ENCODE measurements around the gene PRKD3. TPM values are rescaled to one million over a fixed set of nuclear protein-coding genes. Genes with fewer than 3 reads are reported as not detected.
A peak's percentile ranks its signal among the peaks of the same experiment; 100 is the strongest.

PRKD3 gene
- total and polyA plus RNA-seq, 2 of the 13 experiments (the other 11 are each of a cell fraction or from before 2014, with no cell fraction given) = 11.6 to 38.4 TPM

DNA sequence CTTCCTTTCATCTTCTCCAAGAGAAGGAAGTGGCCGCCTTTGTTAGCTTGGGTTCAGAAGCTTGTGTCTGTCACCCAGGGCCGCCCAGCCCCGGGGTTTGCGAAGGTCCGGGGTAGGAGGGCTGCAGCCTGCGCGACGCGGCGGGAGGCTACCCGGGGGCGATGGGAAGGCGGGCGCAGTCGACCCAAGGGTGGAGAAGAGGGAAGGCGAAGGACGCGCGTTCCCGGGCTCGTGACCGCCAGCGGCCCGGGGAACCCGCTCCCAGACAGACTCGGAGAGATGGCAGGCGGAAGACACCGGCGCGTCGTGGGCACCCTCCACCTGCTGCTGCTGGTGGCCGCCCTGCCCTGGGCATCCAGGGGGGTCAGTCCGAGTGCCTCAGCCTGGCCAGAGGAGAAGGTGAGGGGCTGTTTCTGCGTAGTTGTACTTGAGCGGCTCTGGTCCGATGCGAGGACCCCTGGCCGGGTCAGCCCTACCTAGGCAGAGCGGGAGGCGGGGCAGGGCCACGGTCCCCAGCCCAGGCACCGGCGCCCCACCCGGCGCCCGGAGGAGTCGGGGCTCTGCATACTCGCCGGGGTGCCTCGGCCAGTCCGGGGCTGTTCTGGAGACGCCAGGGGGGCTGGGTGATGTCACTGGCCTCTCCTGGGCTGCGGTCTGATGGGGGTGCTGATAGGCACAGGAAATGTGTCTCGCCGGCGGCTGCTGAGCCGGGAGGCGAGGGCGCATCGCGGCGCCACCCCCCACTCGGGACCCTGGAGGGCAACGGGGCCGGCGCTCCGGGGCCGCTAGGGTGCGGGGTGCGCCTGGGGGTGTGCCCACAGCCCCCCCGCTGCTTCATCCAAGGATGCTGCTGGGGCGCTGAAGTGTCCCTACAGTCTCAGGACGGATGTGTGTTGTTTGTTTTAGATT lies 20.1 kb upstream of the PRKD3 start, which contains the start of gene QPCT:
Gene QPCT (plus strand): TSS at position 178 of the 909 bp plus-strand sequence. CDS start 102 bp downstream, at position 280.
- Histone ChIP-seq H3K27me3 (ENCODE audit: control insufficient read depth in 1 of 2, insufficient read depth in 2 of 2, low read length in 2 of 2) (peaks cover 0 to 38% of the 10 kb centered on the region in 2 experiments; a peak in 3 of 5 replicates), H4K20me1 (ENCODE audit: insufficient read depth, low read length) (no peaks in the 10 kb centered on the region), H2AFZ (ENCODE audit: low read length) (no peak within 1 kb of the TSS), H3K36me3 (replicated peaks in 1 of 2; ENCODE audit: control insufficient read depth in 1 of 2, insufficient read depth in 2 of 2, low read length in 2 of 2) (no peaks in the 10 kb centered on the region), H3K27ac (ENCODE audit: extremely low read length, insufficient read depth, low read length) (no peak within 1 kb of the TSS), H3K4me3 (replicated peaks in 1 of 3; ENCODE audit: insufficient read depth in 1 of 3, low read depth in 2 of 3, low read length in 3 of 3) (peak within 1 kb of the TSS; percentile 56 to 84 (median 63)), H3K9me3 (ENCODE audit: low read length) (no peaks in the 10 kb centered on the region), H3K4me2 (ENCODE audit: low read depth, low read length) (peak within 1 kb of the TSS; percentile 95), H3K9ac (ENCODE audit: insufficient read depth, low read depth, low read length) (peak within 1 kb of the TSS; percentile 30), H3K79me2 (ENCODE audit: insufficient read depth, low read length) (no peaks in the 10 kb centered on the region), H3K4me1 (ENCODE audit: insufficient read depth, low read length) (peaks cover 26% of the 10 kb centered on the region)
- intact Hi-C loops (cut with micrococcal nuclease; ENCODE audit: unreplicated experiment) (no loop called here), in situ Hi-C loops (cut with HindIII; ENCODE audit: extremely low pct_ligation_motif_present, low pct_unique_long_range_greater_than_20kb) (no loop called here)
- ChIA-PET CTCF (ENCODE audit: low intra/inter-chr PET ratio, low total read pairs) (no interaction called here), POLR2A (no interaction called here)
- DNase-seq (ENCODE audit: low spot score) = no peak
- 6% methylated on average over 22 of the region's 73 CpGs for WGBS (ENCODE audit: low lambda C conversion rate)
- BruUV-seq (replicated peaks) = no TSS peak
- no peak for FAIRE-seq
- peak; percentile 77 for ATAC-seq
- TF ChIP-seq MED8 (CRISPR knock-in tag; IDR thresholded peaks at IDR 0.05; ENCODE audit: insufficient replicate concordance) (no peak), ZFP36L1 (CRISPR knock-in tag; IDR thresholded peaks at IDR 0.05) (no peak), ZNF546 (CRISPR knock-in tag; conservative IDR thresholded peaks at IDR 0.05) (no peak), RARA (CRISPR knock-in tag; IDR thresholded peaks at IDR 0.05) (no peak), ZNF296 (CRISPR knock-in tag; conservative IDR thresholded peaks at IDR 0.05) (no peak), ZNF775 (CRISPR knock-in tag; IDR thresholded peaks at IDR 0.05; ENCODE audit: borderline replicate concordance) (no peak), ZNF879 (CRISPR knock-in tag; IDR thresholded peaks at IDR 0.05) (no peak), MIXL1 (CRISPR knock-in tag; IDR thresholded peaks at IDR 0.05) (no peak), ZNF138 (CRISPR knock-in tag; IDR thresholded peaks at IDR 0.05; ENCODE audit: low read depth) (no peak), SP4 (CRISPR knock-in tag; IDR thresholded peaks at IDR 0.05) (no peak), MAF1 (CRISPR knock-in tag; IDR thresholded peaks at IDR 0.05; ENCODE audit: borderline replicate concordance) (no peak), PAX8 (CRISPR knock-in tag; IDR thresholded peaks at IDR 0.05; ENCODE audit: borderline replicate concordance) (no peak), TSC22D2 (CRISPR knock-in tag; IDR thresholded peaks at IDR 0.05; ENCODE audit: borderline replicate concordance) (no peak), PAF1 (CRISPR knock-in tag; IDR thresholded peaks at IDR 0.05) (no peak), MBD4 (IDR thresholded peaks at IDR 0.05; ENCODE audit: borderline replicate concordance, low read length) (no peak), ZNF264 (CRISPR knock-in tag; IDR thresholded peaks at IDR 0.05) (no peak), HDAC2 (CRISPR knock-in tag; IDR thresholded peaks at IDR 0.05) (no peak), SALL1 (CRISPR knock-in tag; IDR thresholded peaks at IDR 0.05) (peak; percentile 32; the same call in 1 of the 2 replicates), ATM (IDR thresholded peaks at IDR 0.05; ENCODE audit: borderline replicate concordance) (no peak), ZSCAN21 (CRISPR knock-in tag; IDR thresholded peaks at IDR 0.05; ENCODE audit: borderline replicate concordance) (no peak), GFI1 (CRISPR knock-in tag; IDR thresholded peaks at IDR 0.05; ENCODE audit: borderline replicate concordance) (no peak), TBX2 (CRISPR knock-in tag; IDR thresholded peaks at IDR 0.05; ENCODE audit: borderline replicate concordance) (0 out of 2 replicates have a peak, but pooled peaks have one; percentile 41)
- TF ChIP-seq, protein P1, sequence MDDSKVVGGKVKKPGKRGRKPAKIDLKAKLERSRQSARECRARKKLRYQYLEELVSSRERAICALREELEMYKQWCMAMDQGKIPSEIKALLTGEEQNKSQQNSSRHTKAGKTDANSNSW (CRISPR knock-in tag; IDR thresholded peaks at IDR 0.05; ENCODE audit: borderline replicate concordance) = 0 out of 2 replicates have a peak, but pooled peaks have one; percentile 31
- TF ChIP-seq, protein P2, sequence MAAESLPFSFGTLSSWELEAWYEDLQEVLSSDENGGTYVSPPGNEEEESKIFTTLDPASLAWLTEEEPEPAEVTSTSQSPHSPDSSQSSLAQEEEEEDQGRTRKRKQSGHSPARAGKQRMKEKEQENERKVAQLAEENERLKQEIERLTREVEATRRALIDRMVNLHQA (CRISPR knock-in tag; IDR thresholded peaks at IDR 0.05) = no peak
- TF ChIP-seq, protein P3, sequence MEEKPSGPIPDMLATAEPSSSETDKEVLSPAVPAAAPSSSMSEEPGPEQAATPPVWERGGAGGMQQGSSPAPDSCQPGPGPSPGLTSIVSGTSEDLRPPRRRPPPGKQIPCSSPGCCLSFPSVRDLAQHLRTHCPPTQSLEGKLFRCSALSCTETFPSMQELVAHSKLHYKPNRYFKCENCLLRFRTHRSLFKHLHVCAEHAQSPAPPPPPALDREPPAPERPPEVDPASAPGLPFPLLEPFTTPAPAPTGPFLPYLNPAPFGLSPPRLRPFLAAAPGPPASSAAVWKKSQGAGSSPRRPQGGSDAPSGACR (CRISPR knock-in tag; IDR thresholded peaks at IDR 0.05) = no peak
